K562 (cell line): ENCODE data around the gene YIPF5. TPM values are rescaled to one million over a fixed set of nuclear protein-coding genes. Genes with fewer than 3 reads are reported as not detected.

Experiments
- ADNP ChIP-seq: fragments of 200-800 bp; sonication (Bioruptor generic); IDR thresholded peaks from 2 replicates; pipeline ENCODE4 v1.6.1; 2016; ENCODE audit warnings: missing genetic modification characterization, missing compliant biosample characterization
- CBX3 ChIP-seq, 2 experiments: IDR thresholded peaks; 1 replicate in 1 of 2; 2 replicates in 1 of 2; pipeline ENCODE4 v1.6.1; 2012; ENCODE audit warnings: inconsistent platforms in 2 of 2, low read length in 2 of 2, borderline replicate concordance in 1 of 2, control low read depth in 1 of 2
- CREM ChIP-seq: IDR thresholded peaks from 2 replicates; pipeline ENCODE4 v1.6.1; 2014; ENCODE audit warnings: antibody characterized with exemption, low read depth
- ETV1 ChIP-seq: fragments of 450-650 bp; conservative IDR thresholded peaks from 2 replicates; pipeline ENCODE4 v1.6.1; 2016; ENCODE audit warnings: missing genetic modification characterization, control low read depth, low read depth, missing compliant biosample characterization
- FOXP4 ChIP-seq: sonication (generic); formaldehyde crosslinking; IDR thresholded peaks from 2 replicates; pipeline ENCODE4 v1.8.0; 2022; ENCODE audit warnings: mild to moderate bottlenecking, missing genetic modification reagents, borderline replicate concordance
- HINFP ChIP-seq: fragments of 450-650 bp; conservative IDR thresholded peaks from 2 replicates; pipeline ENCODE4 v1.6.1; 2016; ENCODE audit warnings: missing genetic modification characterization, low read depth, mild to moderate bottlenecking, control low read depth, missing compliant biosample characterization
- HMG20A ChIP-seq: fragments of 450-650 bp; formaldehyde crosslinking; conservative IDR thresholded peaks from 2 replicates; pipeline ENCODE4 v1.4.0; 2020; ENCODE audit warnings: mild to moderate bottlenecking, mixed read lengths
- MBD2 ChIP-seq: sonication (generic); IDR thresholded peaks from 2 replicates; pipeline ENCODE4 v1.6.1; 2016; ENCODE audit warnings: low read depth, borderline replicate concordance
- OTX1 ChIP-seq: fragments of 450-650 bp; formaldehyde crosslinking; IDR thresholded peaks from 2 replicates; pipeline ENCODE4 v1.4.0; 2022; ENCODE audit warnings: mild to moderate bottlenecking
- POLR2G ChIP-seq: fragments of 200-400 bp; formaldehyde crosslinking; IDR thresholded peaks from 2 replicates; pipeline ENCODE4 v1.6.1; 2017; ENCODE audit warnings: low read depth, mild to moderate bottlenecking, antibody characterized with exemption, low read length, moderate library complexity
- RB1 ChIP-seq: fragments of 450-650 bp; IDR thresholded peaks from 2 replicates; pipeline ENCODE4 v1.6.1; 2017; ENCODE audit warnings: low read depth, mild to moderate bottlenecking
- RBM22 ChIP-seq: fragments of 200-400 bp; formaldehyde crosslinking; IDR thresholded peaks from 2 replicates; pipeline ENCODE4 v1.6.1; 2018; ENCODE audit warnings: low read length, low read depth; ENCODE audit not compliant: poor library complexity, severe bottlenecking
- RCOR1 ChIP-seq, 2 experiments: IDR thresholded peaks; 2 replicates each; pipeline ENCODE4 v1.6.1; 2012; ENCODE audit warnings: low read depth in 2 of 2, low read length in 2 of 2, borderline replicate concordance in 1 of 2, improper control_type of control experiment in 1 of 2
- RFX5 ChIP-seq: IDR thresholded peaks from 2 replicates; pipeline ENCODE4 v1.6.1; 2011; ENCODE audit warnings: low read depth, mild to moderate bottlenecking, improper control_type of control experiment, low read length
- SRF ChIP-seq, 2 experiments: fragments of 250-450, 450-650 bp in 1 of 2; sonication (Bioruptor Pico) in 1 of 2; sonication (generic) in 1 of 2; formaldehyde crosslinking; IDR thresholded peaks; 2 replicates each; pipeline versions ENCODE4 v1.5.0 to v1.5.1; 2020 to 2022; ENCODE audit warnings: mild to moderate bottlenecking in 1 of 2, missing genetic modification reagents in 1 of 2
- TCF3 ChIP-seq: sonication (generic); formaldehyde crosslinking; IDR thresholded peaks from 2 replicates; pipeline ENCODE4 v1.4.0; 2020; ENCODE audit warnings: mild to moderate bottlenecking, missing genetic modification reagents
- USF1 ChIP-seq: sonication (generic); formaldehyde crosslinking; IDR thresholded peaks from 2 replicates; pipeline ENCODE4 v1.9.0; 2022; ENCODE audit warnings: mild to moderate bottlenecking, missing genetic modification reagents
- ZNF232 ChIP-seq: sonication (generic); formaldehyde crosslinking; IDR thresholded peaks from 2 replicates; pipeline ENCODE4 v1.8.0; 2022; ENCODE audit warnings: mild to moderate bottlenecking, missing genetic modification reagents
- ZNF384 ChIP-seq: IDR thresholded peaks from 2 replicates; pipeline ENCODE4 v1.6.1; 2012; ENCODE audit warnings: low read depth, low read length, improper control_type of control experiment
- polyA plus RNA-seq, 8 experiments: library from polyadenylated mRNA; depleted of rRNA in 4 of 8; stranded (reverse) in 5 of 8; unstranded in 3 of 8; fragments of >200 nt; fragmentation: Nextera tagmentation in 2 of 8; fragmentation: Illumina TruSeq in 1 of 8; extraction: Ambion mirVana in 2 of 8; extraction: Trizol in 1 of 8; gene quantifications; 2 replicates each; pipeline versions ENCODE4 v1.2.1 to v1.2.3, GENCODE V29; 2011 to 2014; ENCODE audit warnings: inconsistent platforms in 1 of 8, missing spikeins in 1 of 8
- total RNA-seq, 7 experiments: library from RNA; depleted of rRNA in 6 of 7; stranded (reverse); fragments of >200 nt in 6 of 7; fragmentation: Illumina TruSeq in 2 of 7; extraction: Trizol in 2 of 7; gene quantifications; 2 replicates each; pipeline versions ENCODE4 v1.2.1 to v1.2.3, GENCODE V29; 2011 to 2021; ENCODE audit warnings: low replicate concordance in 1 of 7

The YIPF5 gene
- total and polyA plus RNA-seq, 9 of the 15 experiments (the other 6 are each of a cell fraction or from before 2014, with no cell fraction given) = 12.1 to 52.9 (median 33.7) TPM

- TF ChIP-seq FOXP4 (no peak), HINFP (tag) (no peak), CREM (peak; percentile 85), RCOR1 (IDR thresholded peaks at IDR 0.05; ENCODE audit: borderline replicate concordance in 1 of 2, low read depth in 2 of 2, low read length in 2 of 2) (no peak), ADNP (tag) (no peak), RFX5 (no peak), ETV1 (tag) (peak; percentile 52; the same call in 1 of the 2 replicates), MBD2 (0 out of 2 replicates have a peak, but pooled peaks have one; percentile 37), TCF3 (CRISPR knock-in tag) (0 out of 2 replicates have a peak, but pooled peaks have one; percentile 22), POLR2G (peak; percentile 86), OTX1 (CRISPR knock-in tag) (no peak), RBM22 (no peak), ZNF232 (no peak), CBX3 (IDR thresholded peaks at IDR 0.05; ENCODE audit: borderline replicate concordance in 1 of 2, low read length in 2 of 2) (no peak), SRF (CRISPR knock-in tag; IDR thresholded peaks at IDR 0.05) (peak in 1 of 2 experiments; percentile 96; a peak in 2 of 4 replicates), USF1 (CRISPR knock-in tag) (no peak), ZNF384 (no peak), RB1 (0 out of 2 replicates have a peak, but pooled peaks have one; percentile 32), HMG20A (CRISPR knock-in tag) (no peak)
Measured at GRCh38 chr5:144170276-144171024, at the start of gene YIPF5, which contains the start of gene KCTD16 (continued).
